ENCODE results near the gene KLHL34. TPM values are rescaled to one million over a fixed set of nuclear protein-coding genes. Genes with fewer than 3 reads are reported as not detected.

Gene KLHL34, protein sequence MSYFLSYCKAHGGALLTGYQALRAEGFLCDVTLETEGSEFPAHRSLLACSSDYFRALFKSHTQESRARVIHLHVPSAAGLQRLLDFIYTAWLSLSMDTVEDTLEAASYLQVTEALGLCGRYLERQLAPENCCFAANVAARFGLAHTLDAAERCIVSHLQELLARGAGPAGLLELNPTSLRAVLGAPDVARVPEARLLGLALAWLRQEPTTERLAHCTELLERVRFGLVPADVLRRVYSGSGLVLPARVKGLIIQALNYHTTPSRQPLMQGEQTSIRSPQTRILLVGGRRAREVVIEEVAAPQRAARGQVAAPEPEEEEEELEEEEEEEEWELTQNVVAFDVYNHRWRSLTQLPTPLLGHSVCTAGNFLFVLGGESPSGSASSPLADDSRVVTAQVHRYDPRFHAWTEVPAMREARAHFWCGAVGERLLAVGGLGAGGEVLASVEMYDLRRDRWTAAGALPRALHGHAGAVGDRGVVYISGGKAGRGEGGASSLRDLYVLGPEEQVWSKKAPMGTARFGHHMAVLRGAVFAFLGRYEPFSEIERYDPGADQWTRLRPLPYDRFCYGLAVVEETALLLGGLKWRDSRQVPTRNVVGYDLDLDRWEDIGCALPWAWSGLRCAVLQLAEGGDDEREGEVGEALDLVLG
- polyA plus RNA-seq = 1.1 and 1.3 TPM in 2 replicates

DNA sequence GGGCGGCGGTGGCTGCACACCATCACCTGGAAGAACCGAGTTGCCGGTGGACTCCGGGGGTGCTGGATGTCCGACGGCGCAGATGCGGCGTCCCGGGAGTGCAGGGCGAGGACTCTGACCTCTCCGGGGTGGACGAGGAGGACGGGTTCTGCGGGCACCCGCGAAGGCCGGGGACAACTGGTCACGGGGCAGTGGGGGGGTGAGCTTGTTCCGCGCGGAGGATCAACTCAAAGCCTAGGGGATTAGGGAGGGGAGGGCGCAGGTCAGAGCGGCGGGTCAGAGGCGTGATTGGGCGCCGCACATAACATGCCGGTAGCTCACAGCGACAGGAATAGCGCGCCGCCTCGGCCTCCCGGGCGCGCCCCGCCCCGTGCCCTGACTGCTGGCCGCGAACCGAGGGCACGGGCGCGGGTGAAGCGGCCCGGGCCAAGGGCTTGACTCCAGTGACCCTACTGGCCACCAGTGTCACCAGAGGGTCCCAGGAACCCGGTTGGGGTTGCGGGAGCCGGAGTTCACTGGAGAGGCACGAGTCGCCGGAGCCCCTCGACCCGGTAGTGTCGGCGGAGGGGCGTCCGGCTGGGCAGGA lies at the start of gene KLHL34:
Gene KLHL34 (minus strand): TSS at position 179 of the 586 bp plus-strand sequence. CDS start 542 bp downstream, outside the sequence.

Other genes with a start within 250 kb of the KLHL34 start
- 432 and 471 TPM in 2 replicates for gene SMPX, start 99.8 kb upstream of the KLHL34 start, polyA plus RNA-seq
- 22.9 and 24.9 TPM in 2 replicates for gene MBTPS2, start 181.3 kb upstream of the KLHL34 start, polyA plus RNA-seq
- gene YY2, start 197.7 kb upstream of the KLHL34 start, polyA plus RNA-seq = 0.87 and 2.7 TPM in 2 replicates